Neural crest cell (in vitro differentiated cells): ENCODE data around the gene GSTM2. TPM values are rescaled to one million over a fixed set of nuclear protein-coding genes. Genes with fewer than 3 reads are reported as not detected.
"Not testable (repeated sequence)": the region's sequence is repeated elsewhere in the genome, so short reads cannot be mapped to it uniquely, and the experiment has no call there.

Experiments used
- DNase-seq: peaks from one replicate; pipeline ENCODE4 v3.0.0; 2021; ENCODE audit warnings: low read depth, mixed read lengths, low spot score
- H3K27ac Mint-ChIP-seq: one replicate; pipeline ENCODE4 v1.8.0; 2021; ENCODE audit warnings: mild to moderate bottlenecking, mixed read lengths; ENCODE audit not compliant: unreplicated experiment
- H3K27me3 Mint-ChIP-seq: 2 replicates; pipeline ENCODE4 v1.8.0; 2021; ENCODE audit warnings: low read depth, mild to moderate bottlenecking, mixed read lengths
- H3K36me3 Mint-ChIP-seq: 2 replicates; pipeline ENCODE4 v1.8.0; 2021; ENCODE audit warnings: low read depth, mild to moderate bottlenecking, mixed read lengths
- H3K4me1 Mint-ChIP-seq: 2 replicates; pipeline ENCODE4 v1.8.0; 2021; ENCODE audit warnings: mixed read lengths
- H3K4me3 Mint-ChIP-seq: one replicate; pipeline ENCODE4 v1.8.0; 2021; ENCODE audit warnings: mild to moderate bottlenecking, mixed read lengths
- H3K9me3 Mint-ChIP-seq: 2 replicates; pipeline ENCODE4 v1.8.0; 2021; ENCODE audit warnings: mixed read lengths
- CTCF ChIP-seq: fragments of 200-600 bp; sonication (generic); conservative IDR thresholded peaks from 2 replicates; pipeline ENCODE4 v1.5.0; 2021; ENCODE audit warnings: antibody characterized with exemption, mild to moderate bottlenecking
- total RNA-seq: library from RNA; stranded (reverse); gene quantifications from 2 replicates; pipeline ENCODE4 v1.2.1, GENCODE V29; 2021

GSTM2 gene
- total RNA-seq, 1 donor from 2014 or later = 43.7 TPM

- H3K4me3 Mint-ChIP-seq = no peak overlapping the region
- no peak overlapping the region for H3K27ac Mint-ChIP-seq
- no peaks in the 10 kb centered on the region for H3K27me3 Mint-ChIP-seq
- peaks cover 11% of the 10 kb centered on the region for H3K4me1 Mint-ChIP-seq
- no peaks in the 10 kb centered on the region for H3K36me3 Mint-ChIP-seq
- DNase-seq = no peak
- H3K9me3 Mint-ChIP-seq = no peaks in the 10 kb centered on the region
- no peak for TF ChIP-seq CTCF
Measured at GRCh38 chr1:109691759-109692158, 23.9 kb downstream of the GSTM2 start.

- H3K36me3 Mint-ChIP-seq, DNase-seq, H3K9me3 Mint-ChIP-seq, H3K27ac Mint-ChIP-seq, H3K27me3 Mint-ChIP-seq, H3K4me1 Mint-ChIP-seq, H3K4me3 Mint-ChIP-seq: not testable (repeated sequence)
Measured at GRCh38 chr1:109694400-109694799, 26.5 kb downstream of the GSTM2 start.

GRCh38 chr1:109695138-109695537, 27.3 kb downstream of the GSTM2 start:
- H3K4me1 Mint-ChIP-seq, H3K36me3 Mint-ChIP-seq, H3K27ac Mint-ChIP-seq, H3K4me3 Mint-ChIP-seq, H3K9me3 Mint-ChIP-seq, DNase-seq, H3K27me3 Mint-ChIP-seq: not testable (repeated sequence)

GRCh38 chr1:109697066-109697465, 29.2 kb downstream of the GSTM2 start:
- TF ChIP-seq CTCF = no peak
- Mint-ChIP-seq H3K4me1 (no peaks in the 10 kb centered on the region), H3K27me3 (no peaks in the 10 kb centered on the region)

GRCh38 chr1:109697861-109698260, 30.0 kb downstream of the GSTM2 start:
- H3K4me1 Mint-ChIP-seq, H3K27me3 Mint-ChIP-seq, H3K4me3 Mint-ChIP-seq, H3K9me3 Mint-ChIP-seq, H3K27ac Mint-ChIP-seq, H3K36me3 Mint-ChIP-seq, DNase-seq: not testable (repeated sequence)

More at GRCh38 chr1:109697066-109697465, 29.2 kb downstream of the GSTM2 start:
- no peaks in the 10 kb centered on the region for H3K9me3 Mint-ChIP-seq
- H3K36me3 Mint-ChIP-seq = no peaks in the 10 kb centered on the region
- H3K4me3 Mint-ChIP-seq = no peak overlapping the region
- DNase-seq = no peak
- no peak overlapping the region for H3K27ac Mint-ChIP-seq

- not testable (repeated sequence) for H3K4me1 Mint-ChIP-seq, DNase-seq, H3K27me3 Mint-ChIP-seq, H3K27ac Mint-ChIP-seq, H3K36me3 Mint-ChIP-seq, H3K4me3 Mint-ChIP-seq
- peaks cover 11% of the 10 kb centered on the region for H3K9me3 Mint-ChIP-seq
Measured at GRCh38 chr1:109702940-109703339, 35.1 kb downstream of the GSTM2 start.

- H3K4me1 Mint-ChIP-seq = no peaks in the 10 kb centered on the region
- DNase-seq = no peak
- TF ChIP-seq CTCF = no peak
Measured at GRCh38 chr1:109704173-109704572, 36.3 kb downstream of the GSTM2 start.

GRCh38 chr1:109705411-109705810, 37.6 kb downstream of the GSTM2 start:
- Mint-ChIP-seq H3K4me3 (no peak overlapping the region), H3K27me3 (no peaks in the 10 kb centered on the region), H3K9me3 (peaks cover 18% of the 10 kb centered on the region), H3K27ac (no peak overlapping the region), H3K4me1 (no peaks in the 10 kb centered on the region), H3K36me3 (peaks cover 13% of the 10 kb centered on the region)
- TF ChIP-seq CTCF = no peak
- no peak for DNase-seq

More at GRCh38 chr1:109704173-109704572, 36.3 kb downstream of the GSTM2 start:
- no peak overlapping the region for H3K4me3 Mint-ChIP-seq
- no peak overlapping the region for H3K27ac Mint-ChIP-seq
- peaks cover 15% of the 10 kb centered on the region for H3K9me3 Mint-ChIP-seq
- peaks cover 9% of the 10 kb centered on the region for H3K36me3 Mint-ChIP-seq
- no peaks in the 10 kb centered on the region for H3K27me3 Mint-ChIP-seq

GRCh38 chr1:109708949-109709348, 41.1 kb downstream of the GSTM2 start:
- not testable (repeated sequence) for H3K4me3 Mint-ChIP-seq, H3K27me3 Mint-ChIP-seq, H3K27ac Mint-ChIP-seq, DNase-seq, H3K4me1 Mint-ChIP-seq
- Mint-ChIP-seq H3K36me3 (peaks cover 13% of the 10 kb centered on the region), H3K9me3 (peaks cover 13% of the 10 kb centered on the region)

GRCh38 chr1:109709822-109710221, 42.0 kb downstream of the GSTM2 start:
- H3K27ac Mint-ChIP-seq, DNase-seq, H3K36me3 Mint-ChIP-seq, H3K4me3 Mint-ChIP-seq, H3K27me3 Mint-ChIP-seq, H3K4me1 Mint-ChIP-seq: not testable (repeated sequence)
- H3K9me3 Mint-ChIP-seq = peaks cover 11% of the 10 kb centered on the region
